Spinal cord (tissue), 10 donors: ENCODE results near the gene DOP1B. TPM values are rescaled to one million over a fixed set of nuclear protein-coding genes. Genes with fewer than 3 reads are reported as not detected.
A peak's percentile ranks its signal among the peaks of the same experiment; 100 is the strongest.

Experiments
- DNase-seq, 6 donors: peaks; one replicate each; pipeline versions ENCODE4 v3.0.0 to v3.0.0-alpha.2; 2013 to 2015; ENCODE audit warnings: low spot score in 6 of 6, low read depth in 4 of 6
- H3K27ac ChIP-seq: one replicate; pipeline ENCODE4 v1.5.1; 2013; ENCODE audit warnings: low read depth, low read length, control low read depth
- H3K27me3 ChIP-seq: one replicate; pipeline ENCODE4 v1.6.1; 2013; ENCODE audit warnings: low read length; ENCODE audit not compliant: control insufficient read depth, insufficient read depth
- H3K36me3 ChIP-seq: one replicate; pipeline ENCODE4 v1.6.1; 2013; ENCODE audit warnings: low read length; ENCODE audit not compliant: control insufficient read depth, insufficient read depth
- H3K4me1 ChIP-seq: one replicate; pipeline ENCODE4 v1.6.1; 2013; ENCODE audit warnings: low read length; ENCODE audit not compliant: control insufficient read depth, insufficient read depth
- H3K4me3 ChIP-seq: one replicate; pipeline ENCODE4 v1.5.1; 2013; ENCODE audit warnings: low read depth, low read length, control low read depth
- H3K9me3 ChIP-seq: one replicate; pipeline ENCODE4 v1.6.1; 2013; ENCODE audit warnings: low read length; ENCODE audit not compliant: control insufficient read depth, insufficient read depth
- WGBS: methylation state at CpG from one replicate; pipeline ENCODE4 v1.1.5; 2013; ENCODE audit warnings: missing lambda C conversion rate; ENCODE audit not compliant: insufficient coverage; 5-methylcytosine and 5-hydroxymethylcytosine counted together
- long read RNA-seq, 4 donors: transcript quantifications; one replicate each; lab custom pipeline, GENCODE V29; 2026
- polyA plus RNA-seq, 2 donors: library from polyadenylated mRNA; unstranded; fragments of 120-200 nt; gene quantifications; one replicate each; pipeline ENCODE4 v1.2.1, GENCODE V29; 2013; ENCODE audit not compliant: insufficient read length in 2 of 2
- total RNA-seq, 2 donors: library from RNA; depleted of rRNA in 1 of 2; stranded (reverse); fragments of 120-200 nt in 1 of 2; fragments of >200 nt in 1 of 2; gene quantifications; one replicate each; pipeline versions ENCODE4 v1.2.3 to v1.2.4, GENCODE V29; 2013 to 2014
- donor health status: healthy.

DOP1B gene
- total RNA-seq (10 to 100 TPM in 1 of 2 donors, 1 to 10 TPM in 1; 7.8 to 20.3 TPM), polyA plus RNA-seq (10 to 100 TPM; 15.6 to 17.5 TPM)
- long read RNA-seq, donor 1, partial matches to known transcripts: 9 of 9 reads
- long read RNA-seq, donor 1, other reads (novel, unspliced or antisense): 0 of 9 reads
- long read RNA-seq, donor 2: 0 reads
- long read RNA-seq, donor 3, partial matches to known transcripts: 0 of 1 reads
- long read RNA-seq, donor 3, other reads (novel, unspliced or antisense): 0 of 1 reads
- long read RNA-seq, donor 4, partial matches to known transcripts: 13 of 13 reads
- long read RNA-seq, donor 4, other reads (novel, unspliced or antisense): 0 of 13 reads

DNA sequence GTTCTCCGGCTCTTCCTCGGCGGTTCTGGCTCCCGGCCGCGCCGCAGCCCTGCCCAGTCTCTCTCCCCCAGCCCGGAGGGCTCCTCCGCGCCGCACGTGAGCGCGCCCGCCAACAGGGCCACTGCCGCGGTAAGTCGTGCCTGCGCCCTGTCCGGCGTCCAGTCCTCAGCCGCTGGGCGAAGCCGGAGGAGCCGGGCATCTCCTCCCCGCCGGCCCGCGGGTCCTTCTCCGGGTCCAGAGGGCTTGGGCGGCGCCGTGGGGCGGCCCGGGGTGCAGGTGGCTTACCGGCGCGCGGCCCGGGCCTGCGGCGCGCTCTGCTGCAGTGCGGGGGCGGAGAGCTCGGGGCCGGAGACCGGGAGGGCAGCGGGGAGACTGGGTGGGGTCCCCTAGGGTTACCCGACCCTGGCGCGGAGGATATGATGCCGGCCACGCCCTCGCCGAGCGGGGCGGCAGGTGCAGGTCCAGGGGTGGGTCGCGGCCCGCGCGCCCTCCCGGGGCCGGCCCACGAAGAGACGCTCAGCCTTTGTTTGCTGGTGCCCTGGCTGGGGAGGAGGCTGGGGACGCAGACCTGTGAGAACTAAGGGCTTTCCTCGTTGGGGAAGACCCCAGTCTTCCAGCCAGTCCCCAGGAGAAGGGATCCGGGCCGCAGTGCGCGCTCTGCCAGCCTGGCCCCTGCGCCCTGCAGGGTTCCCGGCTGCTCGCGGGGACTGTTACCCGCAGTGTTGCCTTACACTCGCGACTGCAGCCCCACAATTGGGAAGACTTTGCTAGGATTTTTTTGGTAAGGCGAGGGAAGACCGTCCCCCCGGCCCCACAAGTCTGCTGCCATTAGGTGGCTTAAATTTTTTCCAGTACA, at the start of gene DOP1B:
Gene DOP1B, plus strand, starts transcription at position 10 of the 856 bp plus-strand sequence. CDS start 7,910 bp downstream, outside the sequence.
- peak within 1 kb of the TSS; percentile 65 for H3K4me3 ChIP-seq
- H3K4me1 ChIP-seq: peaks cover 13% of the 10 kb centered on the region
- under 1% methylated on average over 80 of the region's 83 CpGs for WGBS
- peak in 2 of 6 donors; percentile 54 to 58 for DNase-seq
- H3K36me3 ChIP-seq: no peaks in the 10 kb centered on the region
- no peaks in the 10 kb centered on the region for H3K9me3 ChIP-seq
- no peak within 1 kb of the TSS for H3K27ac ChIP-seq
- peaks cover 3% of the 10 kb centered on the region for H3K27me3 ChIP-seq

DNA sequence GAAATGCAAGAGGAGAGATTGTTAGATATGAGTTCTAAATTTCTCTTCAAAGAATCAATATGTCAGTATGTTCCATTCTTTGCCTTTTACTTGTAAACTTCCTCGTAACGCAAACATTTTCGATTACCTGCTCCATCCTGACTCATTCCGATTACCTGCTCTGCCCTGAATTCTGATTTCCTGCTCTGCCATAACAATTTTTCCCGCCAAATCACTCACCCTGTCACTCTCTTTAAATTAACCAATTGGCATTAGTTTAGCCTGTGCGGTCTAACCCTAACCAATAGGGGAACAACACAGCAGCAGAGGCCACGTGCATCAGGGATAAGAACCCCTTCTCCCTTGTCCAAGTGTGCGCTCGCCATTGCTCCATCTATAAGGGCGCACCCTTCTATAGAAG, 46.8 kb upstream of the DOP1B start:
- Histone ChIP-seq H3K36me3 (no peaks in the 10 kb centered on the region), H3K27ac (no peak overlapping the region), H3K4me1 (peaks cover 4% of the 10 kb centered on the region), H3K9me3 (no peaks in the 10 kb centered on the region), H3K27me3 (peaks cover 9% of the 10 kb centered on the region), H3K4me3 (no peak overlapping the region)
- 95% methylated on average over 7 of the region's 10 CpGs for WGBS
- DNase-seq: no peak

- no peaks in the 10 kb centered on the region for H3K9me3 ChIP-seq
- WGBS: 95% methylated on average over 8 of the region's 8 CpGs
- peaks cover 5% of the 10 kb centered on the region for H3K27me3 ChIP-seq
- DNase-seq: no peak
- no peaks in the 10 kb centered on the region for H3K36me3 ChIP-seq
- H3K4me3 ChIP-seq: no peak overlapping the region
- H3K4me1 ChIP-seq: peaks cover 4% of the 10 kb centered on the region
- no peak overlapping the region for H3K27ac ChIP-seq
Measured at GRCh38 chr21:36111238-36111637, 45.4 kb upstream of the DOP1B start.

DNA sequence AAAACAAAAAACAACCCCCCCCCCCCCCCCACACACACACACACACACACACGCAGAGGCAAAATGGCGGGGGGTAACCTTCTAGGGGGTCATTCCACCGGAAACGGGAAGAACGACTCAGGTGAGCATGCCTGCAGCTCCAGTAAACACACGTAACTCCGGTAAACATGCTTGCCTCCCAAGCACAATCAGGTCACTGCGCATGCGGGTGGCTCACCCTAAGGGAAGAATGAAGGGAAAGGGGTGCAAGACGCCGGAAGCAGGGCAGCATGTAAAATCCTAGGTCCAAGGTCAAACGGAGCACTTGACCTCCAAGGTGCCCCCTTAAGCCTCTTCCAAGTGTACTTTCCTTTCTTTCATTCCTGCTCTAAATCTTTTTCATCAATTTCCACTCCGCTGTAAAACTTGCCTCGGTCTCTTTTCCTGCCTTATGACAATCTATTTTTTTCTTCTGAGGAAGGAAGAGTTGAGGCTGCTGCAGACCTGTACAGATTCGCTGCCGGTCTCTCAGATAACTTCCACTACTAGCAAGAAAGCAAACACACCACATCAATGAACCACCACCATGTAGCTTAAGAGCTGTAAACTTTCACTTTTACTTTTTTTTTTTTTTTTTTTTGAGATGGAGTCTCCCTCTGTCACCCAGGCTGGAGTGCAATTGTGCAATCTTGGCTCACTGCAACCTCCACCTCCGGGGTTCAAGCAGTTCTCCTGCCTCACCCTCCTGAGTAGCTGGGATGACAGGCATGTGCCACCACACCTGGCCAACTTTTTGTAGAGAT, 42.8 kb upstream of the DOP1B start:
- Histone ChIP-seq H3K4me3 (no peak overlapping the region), H3K4me1 (peaks cover 4% of the 10 kb centered on the region), H3K9me3 (no peaks in the 10 kb centered on the region), H3K36me3 (no peaks in the 10 kb centered on the region), H3K27me3 (no peaks in the 10 kb centered on the region), H3K27ac (no peak overlapping the region)
- WGBS: 86% methylated on average over 12 of the region's 17 CpGs
- DNase-seq: no peak

DNA sequence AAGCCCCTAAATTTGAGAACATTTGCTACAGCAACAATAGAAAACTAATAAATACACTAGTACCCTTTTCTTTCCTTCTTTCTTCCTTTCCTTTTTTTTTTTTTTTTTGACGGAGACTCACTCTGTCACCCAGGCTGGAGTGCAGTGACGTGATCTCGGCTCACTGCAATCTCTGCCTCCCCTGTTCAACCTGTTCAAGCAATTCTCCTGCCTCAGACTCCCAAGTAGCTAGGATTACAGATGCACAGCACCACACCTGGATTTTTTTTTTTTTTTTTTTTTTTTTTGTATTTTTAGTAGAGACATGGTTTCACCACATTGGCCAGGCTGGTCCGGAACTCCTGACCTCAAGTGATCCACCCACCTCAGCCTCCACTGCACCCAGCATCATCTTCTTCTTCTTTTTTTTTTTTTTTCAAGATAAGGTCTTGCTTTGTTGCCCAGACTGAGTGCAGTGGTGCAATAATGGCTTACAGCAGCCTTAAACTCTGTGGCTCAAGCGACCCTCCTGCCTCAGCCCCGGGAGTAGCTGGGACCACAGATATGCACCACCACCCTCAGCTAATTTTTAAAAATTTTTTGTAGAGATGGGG, 41.4 kb upstream of the DOP1B start:
- Histone ChIP-seq H3K9me3 (no peaks in the 10 kb centered on the region), H3K4me1 (peaks cover 4% of the 10 kb centered on the region), H3K4me3 (no peak overlapping the region), H3K27me3 (no peaks in the 10 kb centered on the region), H3K36me3 (no peaks in the 10 kb centered on the region), H3K27ac (no peak overlapping the region)
- no peak for DNase-seq
- no CpG with 5 or more reads among the region's 6 CpGs for WGBS

DNA sequence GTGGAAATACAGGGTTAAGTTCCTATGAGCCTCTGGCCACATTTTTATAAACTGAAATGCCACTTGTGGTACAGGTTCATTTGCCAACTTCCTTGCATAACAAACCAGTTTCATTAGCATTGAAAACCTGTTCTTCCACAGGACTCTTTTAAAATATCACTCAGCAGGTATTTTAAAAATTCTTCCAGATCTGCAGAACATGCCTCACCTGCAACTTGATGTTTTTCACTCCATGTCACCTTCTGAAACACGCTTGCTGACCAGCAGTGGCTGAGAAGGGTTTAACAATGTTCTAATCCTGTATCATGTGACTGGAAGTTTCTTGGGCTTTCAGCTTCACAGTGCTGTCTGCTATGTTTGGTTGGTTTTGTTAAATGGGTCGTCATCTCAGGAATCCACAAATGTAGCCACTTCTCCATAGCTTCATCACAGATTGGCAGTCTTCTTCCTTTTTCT, 39.3 kb upstream of the DOP1B start:
- Histone ChIP-seq H3K36me3 (no peaks in the 10 kb centered on the region), H3K27ac (no peak overlapping the region), H3K4me3 (no peak overlapping the region), H3K9me3 (no peaks in the 10 kb centered on the region), H3K4me1 (peaks cover 4% of the 10 kb centered on the region), H3K27me3 (no peaks in the 10 kb centered on the region)
- no peak for DNase-seq
- WGBS: 100% methylated on average over 1 of the region's 2 CpGs

- Histone ChIP-seq H3K27ac (no peak overlapping the region), H3K9me3 (no peaks in the 10 kb centered on the region)
- 83% methylated on average over 2 of the region's 7 CpGs for WGBS
Measured at GRCh38 chr21:36120304-36120888, 36.2 kb upstream of the DOP1B start.

DNA sequence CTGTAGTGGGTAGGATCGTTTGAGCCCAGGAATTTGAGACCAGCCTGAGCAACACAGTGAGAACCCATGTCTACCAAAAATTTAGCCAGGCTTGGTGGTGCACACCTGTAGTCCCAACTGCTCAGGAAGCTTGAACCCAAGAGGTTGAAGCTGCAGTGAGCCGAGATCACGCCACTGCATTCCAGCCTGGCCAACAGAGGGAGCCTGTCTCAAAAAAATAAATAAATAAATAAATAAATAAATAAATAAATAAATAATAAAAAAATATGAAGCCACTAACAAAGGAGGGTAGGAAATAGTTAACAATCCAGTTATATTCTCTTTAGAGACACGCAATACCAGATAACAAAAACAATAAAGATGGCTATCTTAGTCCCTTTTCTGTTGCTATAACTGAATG, 33.6 kb upstream of the DOP1B start:
- WGBS: no CpG with 5 or more reads among the region's 4 CpGs
- no peak overlapping the region for H3K4me3 ChIP-seq
- DNase-seq: no peak
- H3K27me3 ChIP-seq: no peaks in the 10 kb centered on the region
- H3K27ac ChIP-seq: no peak overlapping the region
- H3K4me1 ChIP-seq: no peaks in the 10 kb centered on the region
- no peaks in the 10 kb centered on the region for H3K9me3 ChIP-seq
- H3K36me3 ChIP-seq: no peaks in the 10 kb centered on the region

More at GRCh38 chr21:36120304-36120888, 36.2 kb upstream of the DOP1B start:
- no peaks in the 10 kb centered on the region for H3K36me3 ChIP-seq
- no peak for DNase-seq
- no peaks in the 10 kb centered on the region for H3K4me1 ChIP-seq
- no peaks in the 10 kb centered on the region for H3K27me3 ChIP-seq
- H3K4me3 ChIP-seq: no peak overlapping the region

- Histone ChIP-seq H3K4me1 (no peaks in the 10 kb centered on the region), H3K27me3 (no peaks in the 10 kb centered on the region), H3K36me3 (no peaks in the 10 kb centered on the region), H3K27ac (no peak overlapping the region), H3K9me3 (no peaks in the 10 kb centered on the region), H3K4me3 (no peak overlapping the region)
- DNase-seq: no peak
- 100% methylated on average over 1 of the region's 2 CpGs for WGBS
Measured at GRCh38 chr21:36124395-36124794, 32.2 kb upstream of the DOP1B start.
